HEK293T (cell line): ENCODE measurements around the gene CALHM2.

ENCODE experiments used
- CTCF ChIA-PET: fragments of 350-600 bp; formaldehyde crosslinking; extraction: SDS; loops from one replicate; lab custom pipeline; 2021; ENCODE audit warnings: antibody characterized with exemption, inconsistent platforms; lab: Yijun Ruan, JAX
- POLR2A ChIA-PET: fragments of 350-600 bp; formaldehyde crosslinking; extraction: SDS; loops from one replicate; lab custom pipeline; 2020; ENCODE audit warnings: antibody characterized with exemption, inconsistent platforms; lab: Yijun Ruan, JAX
- DNase-seq: peaks from one replicate; pipeline ENCODE4 v3.0.0; 2012; ENCODE audit warnings: mixed read lengths; ENCODE audit errors: extremely low spot score
- ARNT ChIP-seq: fragments of 450-650 bp; IDR thresholded peaks from 2 replicates; pipeline ENCODE4 v1.6.1; 2017; ENCODE audit warnings: mild to moderate bottlenecking
- BHLHE40 ChIP-seq: fragments of 450-650 bp; IDR thresholded peaks from 2 replicates; pipeline ENCODE4 v1.6.1; 2016; ENCODE audit warnings: mild to moderate bottlenecking, moderate library complexity, borderline replicate concordance
- CTBP1 ChIP-seq: fragments of 450-650 bp; IDR thresholded peaks from 2 replicates; pipeline ENCODE4 v1.6.1; 2016; ENCODE audit warnings: borderline replicate concordance
- ELF4 ChIP-seq: fragments of 450-650 bp; IDR thresholded peaks from 2 replicates; pipeline ENCODE4 v1.6.1; 2017; ENCODE audit warnings: antibody characterized with exemption
- FOXA1 ChIP-seq: fragments of 450-650 bp; IDR thresholded peaks from 2 replicates; pipeline ENCODE4 v1.6.1; 2016; ENCODE audit warnings: mild to moderate bottlenecking
- FOXK2 ChIP-seq: fragments of 450-650 bp; IDR thresholded peaks from 2 replicates; pipeline ENCODE4 v1.6.1; 2016; ENCODE audit warnings: mild to moderate bottlenecking
- FOXM1 ChIP-seq: fragments of 450-650 bp; IDR thresholded peaks from 2 replicates; pipeline ENCODE4 v1.6.1; 2017; ENCODE audit warnings: mild to moderate bottlenecking, borderline replicate concordance
- HDGF ChIP-seq: fragments of 450-650 bp; IDR thresholded peaks from 2 replicates; pipeline ENCODE4 v1.6.1; 2017; ENCODE audit warnings: antibody characterized with exemption, borderline replicate concordance
- L3MBTL2 ChIP-seq: fragments of 450-650 bp; conservative IDR thresholded peaks from 2 replicates; pipeline ENCODE4 v1.6.1; 2016; ENCODE audit warnings: mild to moderate bottlenecking
- LEF1 ChIP-seq: fragments of 450-650 bp; IDR thresholded peaks from 2 replicates; pipeline ENCODE4 v1.6.1; 2017; ENCODE audit warnings: mild to moderate bottlenecking, borderline replicate concordance
- NFRKB ChIP-seq: fragments of 450-650 bp; IDR thresholded peaks from 2 replicates; pipeline ENCODE4 v1.6.1; 2016; ENCODE audit warnings: mild to moderate bottlenecking, moderate library complexity
- PKNOX1 ChIP-seq: fragments of 450-650 bp; IDR thresholded peaks from 2 replicates; pipeline ENCODE4 v1.6.1; 2016
- SP1 ChIP-seq: fragments of 450-650 bp; IDR thresholded peaks from 2 replicates; pipeline ENCODE4 v1.6.1; 2017
- SUZ12 ChIP-seq: fragments of 450-650 bp; IDR thresholded peaks from 2 replicates; pipeline ENCODE4 v1.6.1; 2016; ENCODE audit warnings: mild to moderate bottlenecking
- TARDBP ChIP-seq: fragments of 450-650 bp; IDR thresholded peaks from 2 replicates; pipeline ENCODE4 v1.6.1; 2016
- ZNF384 ChIP-seq: fragments of 450-650 bp; IDR thresholded peaks from 2 replicates; pipeline ENCODE4 v1.6.1; 2016

CALHM2 gene

GRCh38 chr10:103433858-103434257, 18.3 kb downstream of the CALHM2 start:
- ChIA-PET CTCF (no interaction called here), POLR2A (no interaction called here)
- TF ChIP-seq ZNF384 (no peak), HDGF (no peak), NFRKB (no peak), ELF4 (no peak), CTBP1 (no peak), L3MBTL2 (no peak), ARNT (no peak), FOXA1 (no peak), LEF1 (no peak), SUZ12 (no peak), BHLHE40 (no peak), FOXK2 (no peak), SP1 (no peak), FOXM1 (no peak), TARDBP (no peak), PKNOX1 (no peak)
- no peak for DNase-seq

GRCh38 chr10:103431902-103432301, 20.3 kb downstream of the CALHM2 start:
- ChIA-PET CTCF (no interaction called here), POLR2A (no interaction called here)
- no peak for DNase-seq
- TF ChIP-seq FOXA1 (no peak), NFRKB (no peak), PKNOX1 (no peak), LEF1 (no peak), ELF4 (no peak), SUZ12 (no peak), CTBP1 (no peak), L3MBTL2 (no peak), HDGF (no peak), FOXM1 (no peak), TARDBP (no peak), ZNF384 (no peak), BHLHE40 (no peak), ARNT (no peak), FOXK2 (no peak), SP1 (no peak)

GRCh38 chr10:103429647-103430046, 22.5 kb downstream of the CALHM2 start:
- POLR2A ChIA-PET, result no interaction called here
- no peak for TF ChIP-seq FOXM1
- TF ChIP-seq NFRKB, result no peak
- no peak for TF ChIP-seq SP1
- TF ChIP-seq TARDBP, result no peak
- no peak for TF ChIP-seq HDGF
- TF ChIP-seq ELF4, result no peak
- no peak for TF ChIP-seq ZNF384
- no peak for TF ChIP-seq FOXK2
- TF ChIP-seq CTBP1, result no peak
- no peak for TF ChIP-seq BHLHE40
- TF ChIP-seq FOXA1, result no peak
- no peak for TF ChIP-seq LEF1
- TF ChIP-seq PKNOX1, result no peak
- TF ChIP-seq L3MBTL2, result no peak
- TF ChIP-seq SUZ12, result no peak
- TF ChIP-seq ARNT, result no peak
- CTCF ChIA-PET, result interaction anchor here (0.6 kb wide), 1 partner anchor 177 kb away, joined by 3 read pairs; no protein-coding TSS in a partner anchor
- no peak for DNase-seq

DNA sequence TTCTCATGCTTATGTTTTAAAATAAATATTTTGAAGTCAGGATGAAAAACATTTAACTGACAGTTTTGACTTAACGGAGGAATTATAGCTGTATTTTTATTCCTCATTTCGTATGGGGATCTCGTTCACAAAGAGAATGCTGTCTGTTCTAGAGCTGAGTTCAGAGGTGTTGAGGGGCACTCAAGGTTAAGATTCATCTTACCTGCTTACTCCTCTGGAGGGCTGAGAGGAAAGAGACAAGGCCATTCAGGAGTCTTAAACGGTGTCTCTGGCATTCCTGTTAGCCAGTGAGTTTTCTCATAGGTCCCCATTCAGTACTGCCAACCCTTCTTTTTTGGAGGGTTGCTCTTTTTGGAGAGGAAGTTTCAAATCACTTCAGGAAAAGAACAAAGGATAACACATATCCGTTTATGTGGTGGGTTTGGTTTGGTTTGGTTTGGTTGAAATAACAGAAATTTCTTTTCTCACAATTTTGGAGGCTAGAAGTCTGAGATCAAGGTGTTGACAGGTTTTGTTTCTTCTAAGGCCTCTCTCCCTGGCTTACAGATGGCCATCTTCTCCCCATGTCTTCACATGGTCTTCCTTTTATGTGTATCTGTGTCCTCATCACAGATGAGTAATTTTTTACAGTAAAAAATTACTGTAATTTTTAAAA, 23.1 kb downstream of the CALHM2 start:
- ChIA-PET POLR2A (no interaction called here), CTCF (no interaction called here)
- DNase-seq, result no peak
- TF ChIP-seq SUZ12 (no peak), ARNT (no peak), FOXM1 (no peak), FOXA1 (no peak), L3MBTL2 (no peak), CTBP1 (no peak), HDGF (no peak), NFRKB (no peak), PKNOX1 (no peak)

GRCh38 chr10:103427866-103428265, 24.3 kb downstream of the CALHM2 start:
- ChIA-PET CTCF (no interaction called here), POLR2A (no interaction called here)
- no peak for DNase-seq
- TF ChIP-seq SUZ12 (no peak), ZNF384 (no peak)

- ChIA-PET POLR2A (no interaction called here), CTCF (no interaction called here)
- DNase-seq, result no peak
- no peak for TF ChIP-seq ZNF384
- TF ChIP-seq PKNOX1, result no peak
- TF ChIP-seq TARDBP, result no peak
- no peak for TF ChIP-seq ARNT
- TF ChIP-seq NFRKB, result no peak
- TF ChIP-seq FOXK2, result no peak
- no peak for TF ChIP-seq SP1
- no peak for TF ChIP-seq CTBP1
- no peak for TF ChIP-seq FOXA1
- TF ChIP-seq L3MBTL2, result no peak
- no peak for TF ChIP-seq FOXM1
- TF ChIP-seq HDGF, result no peak
- TF ChIP-seq LEF1, result no peak
Observed at GRCh38 chr10:103423748-103424147, 28.4 kb downstream of the CALHM2 start.
